ENCODE results near the gene PSMB7. TPM values are rescaled to one million over a fixed set of nuclear protein-coding genes. Genes with fewer than 3 reads are reported as not detected.

PSMB7 gene
- total and polyA plus RNA-seq, 2 donors from 2014 or later = 105 to 250 TPM

GRCh38 chr9:124356745-124357390 lies 58.4 kb downstream of the PSMB7 start:
- TF ChIP-seq CTCF (IDR thresholded peaks at IDR 0.05; ENCODE audit: borderline replicate concordance, extremely low read depth, insufficient read depth) = no peak
- no peak overlapping the region for H3K9ac ChIP-seq (ENCODE audit: low read length in 3 of 3)
- H3K27ac ChIP-seq (ENCODE audit: low read depth in 2 of 2, low read length in 2 of 2) = no peak overlapping the region
- no peaks in the 10 kb centered on the region for H3K9me3 ChIP-seq (ENCODE audit: control insufficient read depth in 2 of 3, insufficient read depth in 1 of 3, low read length in 3 of 3)
- peaks cover 0 to 26% (median 9%) of the 10 kb centered on the region in 3 donors for H3K36me3 ChIP-seq (ENCODE audit: control insufficient read depth in 2 of 3, insufficient read depth in 3 of 3, low read length in 3 of 3)
- H3K4me3 ChIP-seq (ENCODE audit: low read length in 3 of 3) = no peak overlapping the region
- intact Hi-C loops (cut with DNase I) = no loop called here
- no peaks in the 10 kb centered on the region for H3K27me3 ChIP-seq (ENCODE audit: control insufficient read depth, insufficient read depth, low read length)
- FAIRE-seq = no peak
- DNase-seq = peak in 1 of 5 donors; percentile 43
- H3K4me1 ChIP-seq (ENCODE audit: control insufficient read depth in 2 of 3, insufficient read depth in 2 of 3, low read depth in 1 of 3, low read length in 3 of 3) = peaks cover 0 to 6% (median 0%) of the 10 kb centered on the region in 3 donors

GRCh38 chr9:124355941-124356744 lies 59.1 kb downstream of the PSMB7 start:
- Histone ChIP-seq H3K27me3 (ENCODE audit: control insufficient read depth, insufficient read depth, low read length) (no peaks in the 10 kb centered on the region), H3K9ac (ENCODE audit: low read length in 3 of 3) (no peak overlapping the region), H3K36me3 (ENCODE audit: control insufficient read depth in 2 of 3, insufficient read depth in 3 of 3, low read length in 3 of 3) (peaks cover 0 to 31% (median 12%) of the 10 kb centered on the region in 3 donors), H3K9me3 (ENCODE audit: control insufficient read depth in 2 of 3, insufficient read depth in 1 of 3, low read length in 3 of 3) (no peaks in the 10 kb centered on the region), H3K4me1 (ENCODE audit: control insufficient read depth in 2 of 3, insufficient read depth in 2 of 3, low read depth in 1 of 3, low read length in 3 of 3) (peaks cover 0 to 6% (median 0%) of the 10 kb centered on the region in 3 donors), H3K4me3 (ENCODE audit: low read length in 3 of 3) (no peak overlapping the region), H3K27ac (ENCODE audit: low read depth in 2 of 2, low read length in 2 of 2) (no peak overlapping the region)
- intact Hi-C loops (cut with DNase I) = no loop called here
- no peak for FAIRE-seq
- peak in 1 of 5 donors; percentile 53 for DNase-seq
- no peak for TF ChIP-seq CTCF (IDR thresholded peaks at IDR 0.05; ENCODE audit: borderline replicate concordance, extremely low read depth, insufficient read depth)

GRCh38 chr9:124355039-124355940 lies 60.0 kb downstream of the PSMB7 start:
- Histone ChIP-seq H3K27me3 (ENCODE audit: control insufficient read depth, insufficient read depth, low read length) (no peaks in the 10 kb centered on the region), H3K9me3 (ENCODE audit: control insufficient read depth in 2 of 3, insufficient read depth in 1 of 3, low read length in 3 of 3) (no peaks in the 10 kb centered on the region), H3K27ac (ENCODE audit: low read depth in 2 of 2, low read length in 2 of 2) (no peak overlapping the region), H3K4me3 (ENCODE audit: low read length in 3 of 3) (no peak overlapping the region), H3K36me3 (ENCODE audit: control insufficient read depth in 2 of 3, insufficient read depth in 3 of 3, low read length in 3 of 3) (peaks cover 2 to 36% (median 19%) of the 10 kb centered on the region in 3 donors), H3K4me1 (ENCODE audit: control insufficient read depth in 2 of 3, insufficient read depth in 2 of 3, low read depth in 1 of 3, low read length in 3 of 3) (peaks cover 0 to 6% (median 0%) of the 10 kb centered on the region in 3 donors), H3K9ac (ENCODE audit: low read length in 3 of 3) (no peak overlapping the region)
- intact Hi-C loops (cut with DNase I) = no loop called here
- FAIRE-seq (no peak), DNase-seq (peak in 1 of 5 donors; percentile 29)
- no peak for TF ChIP-seq CTCF (IDR thresholded peaks at IDR 0.05; ENCODE audit: borderline replicate concordance, extremely low read depth, insufficient read depth)

All from kidney (tissue), 14 donors.